GM12878 (cell line): Measurements from ENCODE around the gene TTC32. TPM values are rescaled to one million over a fixed set of nuclear protein-coding genes. Genes with fewer than 3 reads are reported as not detected.

Experiments
- ATAC-seq: fragments of 200-7000 bp; cut with Tn5 transposase; 3 replicates; pipeline ENCODE4 v1.9.1; 2020; ENCODE audit warnings: mild to moderate bottlenecking, moderate library complexity
- BruUV-seq: library from RNA; stranded (reverse); fragments of 400-500 nt; replicated peaks from 2 replicates; lab custom pipeline; 2021; lab: Mats Ljungman, UMichigan
- CTCF ChIA-PET: fragments of 300-600 bp; sonication (Branson Sonifier 250); formaldehyde crosslinking; extraction: SDS; loops from one replicate; lab custom pipeline; 2021; ENCODE audit warnings: inconsistent platforms; lab: Yijun Ruan, JAX
- POLR2A ChIA-PET: fragments of 350-600 bp; formaldehyde crosslinking; extraction: SDS; loops from one replicate; lab custom pipeline; 2021; ENCODE audit warnings: inconsistent platforms; lab: Charles Lee
- RAD21 ChIA-PET: fragments of 300-600 bp; sonication (Branson Sonifier 250); formaldehyde crosslinking; loops from one replicate; lab custom pipeline; 2023; ENCODE audit warnings: antibody characterized with exemption; ENCODE audit not compliant: unreplicated experiment; lab: Charles Lee
- SMC1A ChIA-PET: fragments of 300-600 bp; sonication (Branson Sonifier 250); formaldehyde crosslinking; loops from one replicate; lab custom pipeline; 2023; ENCODE audit not compliant: unreplicated experiment, uncharacterized antibody; lab: Charles Lee
- DNase-seq: peaks from one replicate; pipeline ENCODE4 v3.0.0-alpha.2; 2011; ENCODE audit warnings: low read depth, low spot score
- FAIRE-seq: peaks from 3 replicates; lab custom pipeline; 2011; peaks lifted over from hg19 to GRCh38; lab: Jason Lieb, UNC
- H2AFZ ChIP-seq: 2 replicates; pipeline ENCODE4 v1.6.0; 2011; ENCODE audit warnings: low read depth, low read length, control low read depth; ENCODE audit not compliant: control insufficient read depth
- H3K27ac ChIP-seq: 2 replicates; pipeline ENCODE4 v1.5.1; 2011; ENCODE audit warnings: control low read depth; ENCODE audit not compliant: control insufficient read depth, insufficient read depth
- H3K27me3 ChIP-seq, 2 experiments: replicated peaks in 1 of 2; 2 replicates each; pipeline versions ENCODE4 v1.6.0 to v1.6.1; 2011; ENCODE audit warnings: low read length in 1 of 2; ENCODE audit not compliant: control insufficient read depth in 2 of 2, insufficient read depth in 2 of 2
- H3K36me3 ChIP-seq, 2 experiments: 2 replicates each; pipeline ENCODE4 v1.5.1; 2011; ENCODE audit warnings: low read length in 1 of 2; ENCODE audit not compliant: control insufficient read depth in 2 of 2, insufficient read depth in 2 of 2
- H3K4me1 ChIP-seq: 2 replicates; pipeline ENCODE4 v1.6.1; 2011; ENCODE audit warnings: mild to moderate bottlenecking, low read length, moderate library complexity, mixed read lengths; ENCODE audit not compliant: control insufficient read depth, insufficient read depth
- H3K4me2 ChIP-seq: 2 replicates; pipeline ENCODE4 v1.6.0; 2011; ENCODE audit warnings: control low read depth; ENCODE audit not compliant: control insufficient read depth, insufficient read depth
- H3K4me3 ChIP-seq: fragments of 200-600 bp; sonication (generic); 2 replicates; pipeline ENCODE4 v1.5.1; 2016
- H3K79me2 ChIP-seq: 2 replicates; pipeline ENCODE4 v1.6.0; 2011; ENCODE audit warnings: low read length; ENCODE audit not compliant: control insufficient read depth, insufficient read depth
- H3K9ac ChIP-seq: 2 replicates; pipeline ENCODE4 v1.8.0; 2011; ENCODE audit warnings: low read length, control low read depth, mixed read lengths; ENCODE audit not compliant: control insufficient read depth, insufficient read depth
- H3K9me3 ChIP-seq: replicated peaks from 3 replicates; pipeline ENCODE4 v1.5.1; 2011; ENCODE audit warnings: mild to moderate bottlenecking, low read length; ENCODE audit not compliant: control insufficient read depth, insufficient read depth
- H4K20me1 ChIP-seq: 2 replicates; pipeline ENCODE4 v1.6.0; 2011; ENCODE audit not compliant: control insufficient read depth, insufficient read depth
- FOXK2 ChIP-seq: fragments of 450-650 bp; IDR thresholded peaks from 2 replicates; pipeline ENCODE4 v1.6.1; 2017; ENCODE audit warnings: mild to moderate bottlenecking, moderate library complexity
- IKZF1 ChIP-seq: fragments of 450-650 bp; conservative IDR thresholded peaks from 2 replicates; pipeline ENCODE4 v1.6.1; 2017; ENCODE audit warnings: antibody characterized with exemption, mild to moderate bottlenecking
- IRF3 ChIP-seq: fragments of 450-650 bp; IDR thresholded peaks from 2 replicates; pipeline ENCODE4 v1.6.1; 2014; ENCODE audit warnings: mild to moderate bottlenecking
- MLLT1 ChIP-seq: fragments of 450-650 bp; IDR thresholded peaks from 2 replicates; pipeline ENCODE4 v1.6.1; 2016; ENCODE audit warnings: mild to moderate bottlenecking
- NBN ChIP-seq: fragments of 450-650 bp; IDR thresholded peaks from 2 replicates; pipeline ENCODE4 v1.6.1; 2016
- SKIL ChIP-seq: fragments of 450-650 bp; IDR thresholded peaks from 2 replicates; pipeline ENCODE4 v1.6.1; 2017; ENCODE audit warnings: mild to moderate bottlenecking, low read depth, inconsistent platforms; ENCODE audit not compliant: poor library complexity, severe bottlenecking
- ZBTB11 ChIP-seq: fragments of 450-650 bp; formaldehyde crosslinking; IDR thresholded peaks from 2 replicates; pipeline ENCODE4 v1.5.0; 2022; ENCODE audit warnings: mild to moderate bottlenecking, missing genetic modification characterization
- ZNF24 ChIP-seq: fragments of 450-650 bp; IDR thresholded peaks from 2 replicates; pipeline ENCODE4 v1.6.1; 2017; ENCODE audit warnings: antibody characterized with exemption, mild to moderate bottlenecking
- WGBS: methylation state at CpG from one replicate; pipeline ENCODE4 v1.1.6; 2016; ENCODE audit warnings: low lambda C conversion rate; ENCODE audit not compliant: insufficient replicate concordance, insufficient coverage; ENCODE audit errors: missing lambda C conversion rate; 5-methylcytosine and 5-hydroxymethylcytosine counted together
- in situ Hi-C: fragments of 300-500 bp; cut with MboI; formaldehyde crosslinking; loops from 9 replicates; pipeline ENCODE4 v1.14.3; 2018; ENCODE audit warnings: mixed read lengths
- intact Hi-C: fragments of 100-400 bp; cut with micrococcal nuclease; formaldehyde crosslinking; loops from one replicate; pipeline ENCODE4 v1.14.2; 2022; ENCODE audit not compliant: unreplicated experiment
- polyA plus RNA-seq, 11 experiments: library from polyadenylated mRNA; depleted of rRNA in 4 of 11; unstranded in 6 of 11; stranded (reverse) in 5 of 11; fragments of >200 nt; fragmentation: Nextera tagmentation in 4 of 11; fragmentation: Illumina TruSeq in 1 of 11; extraction: Ambion mirVana in 4 of 11; extraction: Trizol in 1 of 11; gene quantifications; 1 replicate in 1 of 11; 2 replicates in 10 of 11; pipeline versions ENCODE4 v1.2.1 to v1.2.3, GENCODE V29; 2011 to 2016; ENCODE audit warnings: inconsistent platforms in 2 of 11, missing spikeins in 2 of 11, low read depth in 1 of 11
- total RNA-seq, 4 experiments: library from RNA; depleted of rRNA in 3 of 4; stranded (reverse); fragments of >200 nt in 3 of 4; fragmentation: Illumina TruSeq in 1 of 4; extraction: Trizol in 1 of 4; gene quantifications; 2 replicates each; pipeline versions ENCODE4 v1.2.1 to v1.2.3, GENCODE V29; 2013 to 2021
- TF ChIP-seq, protein P1 (sequence below): IDR thresholded peaks from 2 replicates; pipeline ENCODE4 v1.6.1; 2011; ENCODE audit warnings: mild to moderate bottlenecking, low read depth, low read length, moderate library complexity; ENCODE audit not compliant: insufficient replicate concordance
- TF ChIP-seq, protein P2 (sequence below): IDR thresholded peaks from 2 replicates; pipeline ENCODE4 v1.6.1; 2011; ENCODE audit warnings: borderline replicate concordance, low read depth, mild to moderate bottlenecking, moderate library complexity, low read length; ENCODE audit not compliant: insufficient read depth, poor library complexity, severe bottlenecking

The TTC32 gene
- total and polyA plus RNA-seq, 10 of the 15 experiments (the other 5 are each of a cell fraction or from before 2014, with no cell fraction given): 11.1 to 30.0 (median 19.7) TPM

DNA sequence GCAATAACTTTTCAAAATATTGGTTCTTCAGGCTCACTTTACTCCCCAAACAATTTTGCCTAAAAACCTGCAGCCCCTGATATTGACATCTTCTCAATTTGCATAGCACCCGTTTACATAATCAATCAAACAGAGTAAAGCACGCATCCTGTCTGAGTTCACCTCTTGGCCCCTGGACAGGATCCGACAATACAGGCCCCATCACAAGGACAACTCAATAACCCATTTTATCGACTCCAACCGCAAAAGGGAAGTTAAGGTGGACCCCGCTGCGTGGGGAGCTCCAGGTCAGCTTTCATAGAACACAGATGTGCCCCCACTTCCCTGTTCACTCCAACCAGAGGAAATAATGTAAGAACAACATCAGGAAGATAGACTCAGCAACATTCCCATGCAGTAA, 44.7 kb downstream of the TTC32 start:
- CTCF ChIA-PET: no interaction called here

More for the DNA sequence above, 44.7 kb downstream of the TTC32 start:
- ChIA-PET RAD21 (no interaction called here), SMC1A (no interaction called here), POLR2A (no interaction called here)
- Histone ChIP-seq H3K4me2 (no peak overlapping the region), H3K27ac (no peak overlapping the region), H3K9ac (no peak overlapping the region), H3K27me3 (no peaks in the 10 kb centered on the region; a peak in 2 of 4 replicates), H3K36me3 (no peaks in the 10 kb centered on the region), H4K20me1 (no peaks in the 10 kb centered on the region), H3K79me2 (no peaks in the 10 kb centered on the region), H3K4me3 (no peak overlapping the region), H3K4me1 (no peaks in the 10 kb centered on the region), H2AFZ (no peak overlapping the region), H3K9me3 (no peaks in the 10 kb centered on the region)
- FAIRE-seq (no peak), ATAC-seq (no peak), DNase-seq (no peak)
- intact Hi-C loops: no loop called here
- BruUV-seq: no TSS peak
- WGBS: under 1% methylated on average over 7 of the region's 7 CpGs
- in situ Hi-C loops: no loop called here
- TF ChIP-seq NBN (no peak), IKZF1 (no peak), SKIL (no peak), ZBTB11 (no peak), ZNF24 (no peak), IRF3 (no peak), MLLT1 (no peak), FOXK2 (no peak)
- TF ChIP-seq, protein P1, sequence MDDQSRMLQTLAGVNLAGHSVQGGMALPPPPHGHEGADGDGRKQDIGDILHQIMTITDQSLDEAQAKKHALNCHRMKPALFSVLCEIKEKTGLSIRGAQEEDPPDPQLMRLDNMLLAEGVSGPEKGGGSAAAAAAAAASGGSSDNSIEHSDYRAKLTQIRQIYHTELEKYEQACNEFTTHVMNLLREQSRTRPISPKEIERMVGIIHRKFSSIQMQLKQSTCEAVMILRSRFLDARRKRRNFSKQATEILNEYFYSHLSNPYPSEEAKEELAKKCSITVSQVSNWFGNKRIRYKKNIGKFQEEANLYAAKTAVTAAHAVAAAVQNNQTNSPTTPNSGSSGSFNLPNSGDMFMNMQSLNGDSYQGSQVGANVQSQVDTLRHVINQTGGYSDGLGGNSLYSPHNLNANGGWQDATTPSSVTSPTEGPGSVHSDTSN: no peak
- TF ChIP-seq, protein P2, sequence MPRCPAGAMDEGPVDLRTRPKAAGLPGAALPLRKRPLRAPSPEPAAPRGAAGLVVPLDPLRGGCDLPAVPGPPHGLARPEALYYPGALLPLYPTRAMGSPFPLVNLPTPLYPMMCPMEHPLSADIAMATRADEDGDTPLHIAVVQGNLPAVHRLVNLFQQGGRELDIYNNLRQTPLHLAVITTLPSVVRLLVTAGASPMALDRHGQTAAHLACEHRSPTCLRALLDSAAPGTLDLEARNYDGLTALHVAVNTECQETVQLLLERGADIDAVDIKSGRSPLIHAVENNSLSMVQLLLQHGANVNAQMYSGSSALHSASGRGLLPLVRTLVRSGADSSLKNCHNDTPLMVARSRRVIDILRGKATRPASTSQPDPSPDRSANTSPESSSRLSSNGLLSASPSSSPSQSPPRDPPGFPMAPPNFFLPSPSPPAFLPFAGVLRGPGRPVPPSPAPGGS: no peak
